Ovary (tissue), 9 donors: ENCODE measurements around the gene GGTA1. TPM values are rescaled to one million over a fixed set of nuclear protein-coding genes. Genes with fewer than 3 reads are reported as not detected.

Experiments used
- DNase-seq, 5 donors: peaks; one replicate each; pipeline ENCODE4 v3.0.0-alpha.2; 2019 to 2020
- H3K27ac ChIP-seq, 2 donors: fragments of 200-600 bp; one replicate each; pipeline versions ENCODE4 v1.5.1 to v1.8.0; 2019 to 2022
- H3K27me3 ChIP-seq: fragments of 200-600 bp; one replicate; pipeline ENCODE4 v1.8.0; 2022
- H3K36me3 ChIP-seq: fragments of 200-600 bp; sonication (generic); one replicate; pipeline ENCODE4 v1.5.1; 2019
- H3K4me1 ChIP-seq: one replicate; pipeline ENCODE4 v1.8.1; 2013; ENCODE audit warnings: mild to moderate bottlenecking, moderate library complexity; ENCODE audit not compliant: insufficient read depth
- H3K4me3 ChIP-seq: fragments of 200-600 bp; sonication (generic); one replicate; pipeline ENCODE4 v1.5.1; 2017
- H3K9me3 ChIP-seq, 2 donors: fragments of 200-600 bp in 1 of 2; sonication (generic) in 1 of 2; one replicate each; pipeline versions ENCODE4 v1.5.1 to v1.8.1; 2013 to 2019; ENCODE audit warnings: mild to moderate bottlenecking in 1 of 2, moderate library complexity in 1 of 2
- CTCF ChIP-seq, 3 donors: fragments of 450-650 bp in 2 of 3; fragments of 200-600 bp in 1 of 3; IDR thresholded peaks; one replicate each; pipeline versions ENCODE4 v1.5.1 to v1.8.0; 2016 to 2022; ENCODE audit warnings: antibody characterized with exemption in 3 of 3, mild to moderate bottlenecking in 1 of 3
- EP300 ChIP-seq: sonication (generic); formaldehyde crosslinking; IDR thresholded peaks from one replicate; pipeline ENCODE4 v1.6.1; 2017; ENCODE audit warnings: antibody characterized with exemption
- POLR2A ChIP-seq: fragments of 450-650 bp; IDR thresholded peaks from one replicate; pipeline ENCODE4 v1.6.1; 2017; ENCODE audit warnings: antibody characterized with exemption, mild to moderate bottlenecking, moderate library complexity
- WGBS, 3 donors: extraction: QIAGEN DNeasy Blood & Tissue Kit in 1 of 3; methylation state at CpG; one replicate each; pipeline versions ENCODE4 v1.1.5 to v1.1.7; 2013 to 2017; 5-methylcytosine and 5-hydroxymethylcytosine counted together
- intact Hi-C, 4 donors: fragments of 100-400 bp; cut with DNase I; formaldehyde crosslinking; loops; one replicate each; pipeline versions ENCODE4 v1.11.0 to v1.15.1; 2022 to 2023
- polyA plus RNA-seq, 2 donors: library from polyadenylated mRNA; stranded (reverse); fragments of 200-250 nt in 1 of 2; fragments of 350-450 nt in 1 of 2; fragmentation: Illumina TruSeq in 1 of 2; extraction: RNeasy Lipid Tissue Mini Kit (QIAGEN cat#74804) in 1 of 2; gene quantifications; one replicate each; pipeline ENCODE4 v1.2.3, GENCODE V29; 2013 to 2014
- total RNA-seq, 7 donors: library from RNA; depleted of rRNA in 2 of 7; stranded (reverse); fragments of >200 nt in 2 of 7; fragmentation: NEBNext Ultra II Directional in 3 of 7; extraction: Animal tissue kit (Norgen Biotek cat#: 25700) in 3 of 7; gene quantifications; one replicate each; pipeline versions ENCODE4 v1.1.0 to v1.2.4, GENCODE V29; 2016 to 2023
- donor health status: DM: no; HTN: no; CAD: no; lungs with moderate emphysema.
- donor health status: DM: no; HTN: no; CAD: no.
- donor health status: Bipolar disorder and iron deficiency.
- donor health status: DM: yes; HTN: yes; CAD: no.
- donor health status: DM: no; HTN: no; CAD: no.
- donor health status: DM: yes; HTN: yes; CAD: no.

Gene GGTA1
- total and polyA plus RNA-seq, 9 donors: 0.38 to 33.1 (median 2.4) TPM

GRCh38 chr9:121452085-121452484, 47.6 kb downstream of the GGTA1 start:
- TF ChIP-seq POLR2A: no peak
- no peak for TF ChIP-seq EP300
- no peak for TF ChIP-seq CTCF (IDR thresholded peaks at IDR 0.05)
- no peaks in the 10 kb centered on the region for H3K27me3 ChIP-seq

GRCh38 chr9:121451586-121451985, 48.1 kb downstream of the GGTA1 start:
- intact Hi-C loops: no loop called here

More at GRCh38 chr9:121452085-121452484, 47.6 kb downstream of the GGTA1 start:
- Histone ChIP-seq H3K9me3 (no peaks in the 10 kb centered on the region), H3K27ac (no peak overlapping the region), H3K4me1 (no peaks in the 10 kb centered on the region), H3K4me3 (no peak overlapping the region), H3K36me3 (no peaks in the 10 kb centered on the region)
- intact Hi-C loops: no loop called here
- DNase-seq: no peak
- WGBS, 3 donors: 93 to 95% (median 95%) methylated on average over 6 of the region's 6 CpGs

GRCh38 chr9:121450241-121450640, 49.4 kb downstream of the GGTA1 start:
- intact Hi-C loops: no loop called here
- Histone ChIP-seq H3K27me3 (no peaks in the 10 kb centered on the region), H3K4me1 (no peaks in the 10 kb centered on the region), H3K36me3 (no peaks in the 10 kb centered on the region), H3K27ac (no peak overlapping the region), H3K9me3 (no peaks in the 10 kb centered on the region), H3K4me3 (no peak overlapping the region)
- 24 to 32% (median 29%) methylated on average over 3 of the region's 3 CpGs for WGBS, 3 donors
- TF ChIP-seq EP300: no peak
- TF ChIP-seq POLR2A: no peak
- no peak for TF ChIP-seq CTCF (IDR thresholded peaks at IDR 0.05)
- DNase-seq: no peak

More at GRCh38 chr9:121451586-121451985, 48.1 kb downstream of the GGTA1 start:
- Histone ChIP-seq H3K4me1 (no peaks in the 10 kb centered on the region), H3K27ac (no peak overlapping the region), H3K36me3 (no peaks in the 10 kb centered on the region), H3K4me3 (no peak overlapping the region), H3K9me3 (no peaks in the 10 kb centered on the region), H3K27me3 (no peaks in the 10 kb centered on the region)
- 30 to 50% (median 48%) methylated on average over 2 of the region's 2 CpGs for WGBS, 3 donors
- TF ChIP-seq POLR2A: no peak
- no peak for TF ChIP-seq EP300
- no peak for TF ChIP-seq CTCF (IDR thresholded peaks at IDR 0.05)
- no peak for DNase-seq

- Histone ChIP-seq H3K4me3 (no peak overlapping the region), H3K27me3 (no peaks in the 10 kb centered on the region), H3K4me1 (no peaks in the 10 kb centered on the region), H3K27ac (no peak overlapping the region), H3K9me3 (no peaks in the 10 kb centered on the region), H3K36me3 (no peaks in the 10 kb centered on the region)
- DNase-seq: no peak
- intact Hi-C loops: no loop called here
- no peak for TF ChIP-seq CTCF (IDR thresholded peaks at IDR 0.05)
- TF ChIP-seq POLR2A: no peak
- TF ChIP-seq EP300: no peak
- 63 to 74% (median 71%) methylated on average over 2 of the region's 2 CpGs for WGBS, 3 donors
Observed at GRCh38 chr9:121449786-121450185, 49.9 kb downstream of the GGTA1 start.
